Type B pancreatic cell (in vitro differentiated cells): ENCODE results near the gene SH3GL1. TPM values are rescaled to one million over a fixed set of nuclear protein-coding genes. Genes with fewer than 3 reads are reported as not detected.

ENCODE experiments used
- DNase-seq: peaks from one replicate; pipeline ENCODE4 v3.0.0; 2021; ENCODE audit warnings: mixed read lengths; ENCODE audit not compliant: unreplicated experiment; ENCODE audit errors: extremely low spot score
- H3K27ac Mint-ChIP-seq: 2 replicates; pipeline ENCODE4 v1.8.0; 2021; ENCODE audit warnings: mild to moderate bottlenecking, mixed read lengths
- H3K27me3 Mint-ChIP-seq: 2 replicates; pipeline ENCODE4 v1.8.0; 2021; ENCODE audit warnings: mixed read lengths
- H3K36me3 Mint-ChIP-seq: 2 replicates; pipeline ENCODE4 v1.8.0; 2021; ENCODE audit warnings: mixed read lengths
- H3K4me1 Mint-ChIP-seq: one replicate; pipeline ENCODE4 v1.8.0; 2021; ENCODE audit warnings: mixed read lengths; ENCODE audit not compliant: unreplicated experiment
- H3K4me3 Mint-ChIP-seq: 2 replicates; pipeline ENCODE4 v1.8.0; 2021; ENCODE audit warnings: mild to moderate bottlenecking, mixed read lengths
- H3K9me3 Mint-ChIP-seq: 2 replicates; pipeline ENCODE4 v1.8.0; 2021; ENCODE audit warnings: mixed read lengths
- microRNA-seq: library from miRNA; unstranded; fragments of <30 nt; microRNA quantifications from one replicate; pipeline ENCODE4, GENCODE V29; 2020
- total RNA-seq: library from RNA; stranded (reverse); gene quantifications from 2 replicates; pipeline ENCODE4 v1.2.1, GENCODE V29; 2021; ENCODE audit warnings: low replicate concordance
- TF ChIP-seq, protein P1 (sequence below): fragments of 200-600 bp; sonication (generic); conservative IDR thresholded peaks from 2 replicates; pipeline ENCODE4 v1.5.0; 2021; ENCODE audit warnings: antibody characterized with exemption, mild to moderate bottlenecking

Gene SH3GL1
- total RNA-seq, 1 donor from 2014 or later = 74.4 TPM

DNA sequence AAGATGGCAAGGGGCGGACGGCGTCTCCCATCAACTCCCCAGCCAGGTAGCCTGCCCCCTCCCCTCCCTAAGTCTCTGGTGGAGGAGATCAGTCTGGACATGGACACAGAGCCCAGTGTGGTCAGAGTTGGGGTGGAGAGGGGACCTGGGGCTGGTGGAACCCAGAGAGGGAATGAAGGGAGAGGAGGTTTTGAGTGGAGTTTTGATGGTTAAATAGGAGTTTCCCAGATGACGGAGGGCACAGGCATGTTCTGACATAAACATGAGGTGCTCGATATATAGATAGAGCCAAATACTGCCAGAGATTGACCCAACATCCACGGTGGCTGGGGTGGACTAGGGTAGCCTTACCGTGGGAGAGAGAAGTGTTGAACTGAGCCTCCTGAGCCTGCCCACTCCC is 81.9 kb downstream of the SH3GL1 start:
- TF ChIP-seq, protein P1, sequence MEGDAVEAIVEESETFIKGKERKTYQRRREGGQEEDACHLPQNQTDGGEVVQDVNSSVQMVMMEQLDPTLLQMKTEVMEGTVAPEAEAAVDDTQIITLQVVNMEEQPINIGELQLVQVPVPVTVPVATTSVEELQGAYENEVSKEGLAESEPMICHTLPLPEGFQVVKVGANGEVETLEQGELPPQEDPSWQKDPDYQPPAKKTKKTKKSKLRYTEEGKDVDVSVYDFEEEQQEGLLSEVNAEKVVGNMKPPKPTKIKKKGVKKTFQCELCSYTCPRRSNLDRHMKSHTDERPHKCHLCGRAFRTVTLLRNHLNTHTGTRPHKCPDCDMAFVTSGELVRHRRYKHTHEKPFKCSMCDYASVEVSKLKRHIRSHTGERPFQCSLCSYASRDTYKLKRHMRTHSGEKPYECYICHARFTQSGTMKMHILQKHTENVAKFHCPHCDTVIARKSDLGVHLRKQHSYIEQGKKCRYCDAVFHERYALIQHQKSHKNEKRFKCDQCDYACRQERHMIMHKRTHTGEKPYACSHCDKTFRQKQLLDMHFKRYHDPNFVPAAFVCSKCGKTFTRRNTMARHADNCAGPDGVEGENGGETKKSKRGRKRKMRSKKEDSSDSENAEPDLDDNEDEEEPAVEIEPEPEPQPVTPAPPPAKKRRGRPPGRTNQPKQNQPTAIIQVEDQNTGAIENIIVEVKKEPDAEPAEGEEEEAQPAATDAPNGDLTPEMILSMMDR = no peak
- no peak overlapping the region for H3K4me3 Mint-ChIP-seq
- H3K36me3 Mint-ChIP-seq = peaks cover 16% of the 10 kb centered on the region
- DNase-seq = no peak
- no peaks in the 10 kb centered on the region for H3K27me3 Mint-ChIP-seq
- no peak overlapping the region for H3K27ac Mint-ChIP-seq
- peaks cover 8% of the 10 kb centered on the region for H3K9me3 Mint-ChIP-seq
- no peaks in the 10 kb centered on the region for H3K4me1 Mint-ChIP-seq

DNA sequence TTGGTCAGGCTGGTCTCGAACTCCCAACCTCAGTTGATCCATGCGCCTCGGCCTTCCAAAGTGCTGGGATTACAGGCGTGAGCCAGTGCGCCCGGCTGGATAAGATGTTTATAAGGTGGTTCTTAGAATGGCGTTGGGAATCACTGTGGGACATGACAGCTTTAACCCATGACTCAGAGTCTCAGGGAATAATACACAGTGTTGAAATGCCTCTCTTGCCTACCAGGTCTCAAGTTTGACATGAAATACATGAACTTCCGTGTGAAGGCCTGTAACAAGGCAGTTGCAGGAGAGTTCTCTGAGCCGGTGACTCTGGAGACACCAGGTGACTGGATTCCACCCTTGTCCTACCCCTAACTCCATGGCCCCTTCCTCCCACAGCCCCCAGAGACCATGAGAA is 83.4 kb downstream of the SH3GL1 start:
- Mint-ChIP-seq H3K27ac (no peak overlapping the region), H3K36me3 (peaks cover 16% of the 10 kb centered on the region), H3K27me3 (no peaks in the 10 kb centered on the region), H3K9me3 (peaks cover 8% of the 10 kb centered on the region), H3K4me3 (no peak overlapping the region), H3K4me1 (no peaks in the 10 kb centered on the region)
- no peak for DNase-seq
- TF ChIP-seq, protein P1 = no peak

DNA sequence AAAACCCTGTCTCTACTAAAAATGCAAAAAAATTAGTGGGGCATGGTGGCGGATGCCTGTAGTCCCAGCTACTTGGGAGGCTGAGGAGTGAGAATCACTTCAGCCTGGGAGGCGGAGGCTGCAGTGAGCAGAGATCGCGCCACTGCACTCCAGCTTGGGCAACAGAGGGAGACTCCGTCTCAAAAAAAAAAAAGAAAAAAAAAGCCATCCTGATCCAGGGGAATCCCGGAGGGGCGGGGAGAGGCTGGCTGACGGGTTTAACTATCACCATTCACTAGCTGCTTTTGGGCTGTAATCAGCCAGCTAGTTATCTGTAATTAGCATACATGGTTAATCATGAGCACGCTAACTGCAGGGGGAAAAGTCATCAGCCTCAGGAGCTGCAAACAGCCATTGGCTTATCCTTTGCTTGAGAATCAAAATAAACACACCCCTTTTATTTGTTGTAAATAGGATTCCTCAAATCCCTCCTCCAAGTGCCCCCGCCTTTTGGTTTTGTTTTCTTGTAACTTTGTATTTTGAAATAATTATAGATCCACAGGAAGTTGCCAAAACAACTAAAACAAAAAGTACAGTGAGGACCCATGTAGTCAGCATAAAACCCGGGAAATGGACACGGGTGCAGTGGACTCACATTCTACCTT is 86.4 kb downstream of the SH3GL1 start:
- Mint-ChIP-seq H3K27ac (no peak overlapping the region), H3K4me3 (no peak overlapping the region), H3K36me3 (peaks cover 9% of the 10 kb centered on the region), H3K9me3 (no peaks in the 10 kb centered on the region), H3K4me1 (no peaks in the 10 kb centered on the region), H3K27me3 (no peaks in the 10 kb centered on the region)
- DNase-seq = no peak
- TF ChIP-seq, protein P1 = no peak

Small RNA genes within 50 kb of the gene (microRNA-seq; reads per million reads assigned to microRNA genes)
- gene MIR4746 = 6.3 reads per million, percentile 24 among the genes with 10 or more reads in this experiment

Other genes with a start within 250 kb of the SH3GL1 start
- gene CREB3L3, start 246.9 kb downstream of the SH3GL1 start, total RNA-seq = 3.7 and 13.3 TPM in 2 replicates
- gene SIRT6, start 218.0 kb downstream of the SH3GL1 start, total RNA-seq = 26.7 and 29.2 TPM in 2 replicates
- 0.48 and 1.1 TPM in 2 replicates for gene ANKRD24, start 217.9 kb downstream of the SH3GL1 start, total RNA-seq
- gene EBI3, start 171.0 kb downstream of the SH3GL1 start, total RNA-seq = 0.31 and 0.43 TPM in 2 replicates
- 14.3 and 18.5 TPM in 2 replicates for gene YJU2, start 153.5 kb downstream of the SH3GL1 start, total RNA-seq
- gene SHD, start 121.3 kb downstream of the SH3GL1 start, total RNA-seq = 4.9 and 6.1 TPM in 2 replicates
- gene TMIGD2, start 98.2 kb downstream of the SH3GL1 start, total RNA-seq = not detected in 2 replicates
- gene FSD1, start 95.9 kb downstream of the SH3GL1 start, total RNA-seq = 4.8 and 26.3 TPM in 2 replicates
- gene STAP2, start 61.7 kb downstream of the SH3GL1 start, total RNA-seq = 42.5 and 96.9 TPM in 2 replicates
- 43.5 and 43.6 TPM in 2 replicates for gene MPND, start 57.0 kb downstream of the SH3GL1 start, total RNA-seq
- 25.7 and 46.3 TPM in 2 replicates for gene CHAF1A, start 2.1 kb upstream of the SH3GL1 start, total RNA-seq
- gene UBXN6, start 57.2 kb upstream of the SH3GL1 start, total RNA-seq = 60.8 and 81.5 TPM in 2 replicates
- gene HDGFL2, start 71.8 kb upstream of the SH3GL1 start, total RNA-seq = 45.0 and 77.9 TPM in 2 replicates
- 0.48 TPM in 2 replicates for gene PLIN4, start 117.9 kb upstream of the SH3GL1 start, total RNA-seq
- 1.2 and 4.3 TPM in 2 replicates for gene PLIN5, start 134.7 kb upstream of the SH3GL1 start, total RNA-seq
- 0.21 and 1.2 TPM in 2 replicates for gene LRG1, start 139.5 kb upstream of the SH3GL1 start, total RNA-seq
- 1.7 and 9.5 TPM in 2 replicates for gene SEMA6B, start 159.1 kb upstream of the SH3GL1 start, total RNA-seq
- gene TNFAIP8L1, start 239.0 kb upstream of the SH3GL1 start, total RNA-seq = 4.3 and 8.9 TPM in 2 replicates